GM23338 (cell line): ENCODE measurements around the gene OR5K1. TPM values are rescaled to one million over a fixed set of nuclear protein-coding genes. Genes with fewer than 3 reads are reported as not detected.

Experiments used
- ATAC-seq: fragments of 200-7000 bp; cut with Tn5 transposase; 3 replicates; pipeline ENCODE4 v1.9.1; 2020
- DNase-seq: peaks from one replicate; pipeline ENCODE4 v3.0.0-alpha.2; 2015; ENCODE audit warnings: low spot score
- H2AFZ ChIP-seq: fragments of 200-600 bp; sonication (generic); 2 replicates; pipeline ENCODE4 v1.8.0; 2016; ENCODE audit warnings: antibody characterized with exemption, mild to moderate bottlenecking, moderate library complexity
- H3F3A ChIP-seq: fragments of 200-600 bp; sonication (generic); replicated peaks from 2 replicates; pipeline ENCODE4 v1.8.0; 2017; ENCODE audit warnings: antibody characterized with exemption, mixed run types, low read depth
- H3K27ac ChIP-seq: fragments of 200-600 bp; sonication (generic); 2 replicates; pipeline ENCODE4 v1.6.1; 2016; ENCODE audit warnings: low read depth
- H3K27me3 ChIP-seq: fragments of 200-600 bp; sonication (generic); 2 replicates; pipeline ENCODE4 v1.8.0; 2016; ENCODE audit warnings: mild to moderate bottlenecking, mixed run types, moderate library complexity; ENCODE audit not compliant: insufficient read depth
- H3K36me3 ChIP-seq: fragments of 200-600 bp; sonication (generic); 2 replicates; pipeline ENCODE4 v1.8.0; 2016; ENCODE audit warnings: mild to moderate bottlenecking; ENCODE audit not compliant: insufficient read depth
- H3K4me1 ChIP-seq: fragments of 200-600 bp; sonication (generic); 2 replicates; pipeline ENCODE4 v1.8.0; 2016; ENCODE audit warnings: mild to moderate bottlenecking, moderate library complexity; ENCODE audit not compliant: insufficient read depth
- H3K4me2 ChIP-seq: fragments of 200-600 bp; sonication (generic); 2 replicates; pipeline ENCODE4 v1.7.1; 2017; ENCODE audit warnings: mixed run types
- H3K4me3 ChIP-seq: fragments of 200-600 bp; sonication (generic); 2 replicates; pipeline ENCODE4 v1.6.1; 2016; ENCODE audit warnings: mixed run types
- H3K79me2 ChIP-seq: fragments of 200-600 bp; sonication (generic); replicated peaks from 2 replicates; pipeline ENCODE4 v1.8.0; 2017; ENCODE audit warnings: mild to moderate bottlenecking; ENCODE audit not compliant: insufficient read depth
- H3K9me2 ChIP-seq: fragments of 200-600 bp; sonication (generic); 2 replicates; pipeline ENCODE4 v1.8.0; 2017; ENCODE audit not compliant: insufficient read depth
- H4K20me1 ChIP-seq: fragments of 200-600 bp; sonication (generic); replicated peaks from 2 replicates; pipeline ENCODE4 v1.8.0; 2017; ENCODE audit warnings: mild to moderate bottlenecking; ENCODE audit not compliant: insufficient read depth
- H3K27ac Mint-ChIP-seq: 2 replicates; pipeline ENCODE4 v1.8.0; 2020; ENCODE audit warnings: inconsistent platforms, mild to moderate bottlenecking, moderate library complexity, mixed read lengths
- H3K27me3 Mint-ChIP-seq: 3 replicates; pipeline ENCODE4 v1.8.0; 2022; ENCODE audit warnings: low read depth, mild to moderate bottlenecking, moderate library complexity, mixed read lengths, inconsistent platforms; ENCODE audit not compliant: insufficient read depth, poor library complexity
- H3K36me3 Mint-ChIP-seq: 3 replicates; pipeline ENCODE4 v1.8.0; 2021; ENCODE audit warnings: low read depth, mild to moderate bottlenecking, inconsistent platforms, moderate library complexity, mixed read lengths
- H3K4me1 Mint-ChIP-seq: 3 replicates; pipeline ENCODE4 v1.8.0; 2020; ENCODE audit warnings: mild to moderate bottlenecking, inconsistent platforms, mixed read lengths
- H3K4me3 Mint-ChIP-seq: 3 replicates; pipeline ENCODE4 v1.8.0; 2021; ENCODE audit warnings: moderate library complexity, mild to moderate bottlenecking, inconsistent platforms, mixed read lengths
- H3K9me3 Mint-ChIP-seq: 3 replicates; pipeline ENCODE4 v1.8.0; 2020; ENCODE audit warnings: moderate library complexity, mild to moderate bottlenecking, inconsistent platforms, mixed read lengths
- CREB1 ChIP-seq: fragments of 250-450 bp; sonication (Bioruptor Pico); IDR thresholded peaks from 2 replicates; pipeline ENCODE4 v1.5.0; 2020; ENCODE audit warnings: low read depth, mild to moderate bottlenecking, moderate library complexity
- EZH2 ChIP-seq: fragments of 200-600 bp; sonication (generic); IDR thresholded peaks from one replicate; pipeline ENCODE4 v1.8.0; 2017; ENCODE audit warnings: antibody characterized with exemption, mild to moderate bottlenecking, low read depth; ENCODE audit not compliant: unreplicated experiment
- EZH2phosphoT487 ChIP-seq: fragments of 200-600 bp; sonication (generic); IDR thresholded peaks from one replicate; pipeline ENCODE4 v1.8.1; 2018; ENCODE audit warnings: antibody characterized with exemption; ENCODE audit not compliant: unreplicated experiment
- JUNB ChIP-seq: IDR thresholded peaks from one replicate; pipeline ENCODE4 v1.6.1; 2016; ENCODE audit warnings: antibody characterized with exemption; ENCODE audit not compliant: unreplicated experiment
- NANOG ChIP-seq: IDR thresholded peaks from 2 replicates; pipeline ENCODE4 v1.6.1; 2016; ENCODE audit warnings: antibody characterized with exemption, borderline replicate concordance
- POLR2AphosphoS5 ChIP-seq: IDR thresholded peaks from 2 replicates; pipeline ENCODE4 v1.6.1; 2016; ENCODE audit warnings: antibody characterized with exemption, low read depth
- STAT1 ChIP-seq: IDR thresholded peaks from one replicate; pipeline ENCODE4 v1.6.1; 2016; ENCODE audit warnings: antibody characterized with exemption; ENCODE audit not compliant: unreplicated experiment
- ZNF331 ChIP-seq: fragments of 250-450 bp; sonication (Bioruptor Pico); IDR thresholded peaks from 2 replicates; pipeline ENCODE4 v1.5.0; 2020; ENCODE audit warnings: low read depth, mild to moderate bottlenecking, moderate library complexity
- polyA plus RNA-seq: library from polyadenylated mRNA; unstranded; fragments of >200 nt; fragmentation: Nextera tagmentation; extraction: Ambion mirVana; gene quantifications from 2 replicates; pipeline ENCODE4 v1.2.1, GENCODE V29; 2016
- total RNA-seq: library from RNA; depleted of rRNA; stranded (reverse); fragments of >200 nt; shearing (Covaris generic); gene quantifications from 2 replicates; pipeline ENCODE4 v1.2.3, GENCODE V29; 2014
- TF ChIP-seq, protein P1 (sequence below): IDR thresholded peaks from one replicate; pipeline ENCODE4 v1.6.1; 2018; ENCODE audit warnings: antibody characterized with exemption; ENCODE audit not compliant: unreplicated experiment
- TF ChIP-seq, protein P2 (sequence below), 2 experiments: fragments of 200-600 bp in 1 of 2; sonication (generic) in 1 of 2; conservative IDR thresholded peaks; 2 replicates each; pipeline versions ENCODE4 v1.5.1 to v1.6.1; 2016 to 2017; ENCODE audit warnings: antibody characterized with exemption in 2 of 2, low read depth in 2 of 2, mild to moderate bottlenecking in 2 of 2, moderate library complexity in 1 of 2
- TF ChIP-seq, protein P3 (sequence below): IDR thresholded peaks from 2 replicates; pipeline ENCODE4 v1.6.1; 2016; ENCODE audit warnings: antibody characterized with exemption

OR5K1 gene
- total and polyA plus RNA-seq, 2 experiments from 2014 or later, result not detected

DNA sequence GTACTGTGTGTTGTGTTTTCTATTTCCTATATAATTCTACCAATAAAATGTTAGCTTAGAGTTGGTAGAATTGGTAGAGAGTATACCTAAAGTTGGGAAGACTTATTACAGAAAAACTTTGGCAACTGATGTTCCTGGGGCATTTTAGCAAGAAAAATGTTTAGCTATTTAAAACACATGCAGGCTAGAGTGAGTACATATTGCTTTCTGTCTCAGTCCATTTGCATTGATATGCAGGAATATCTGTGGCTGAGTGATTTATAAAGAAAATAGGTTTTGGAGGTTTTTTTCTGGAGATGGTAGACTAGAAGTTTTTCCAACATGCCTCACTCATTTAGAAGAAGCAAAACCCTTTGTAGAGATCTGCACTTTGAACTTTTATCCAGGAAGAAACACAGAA is 30.4 kb upstream of the OR5K1 start:
- Histone ChIP-seq H3F3A (no peaks in the 10 kb centered on the region), H2AFZ (no peak overlapping the region), H3K27ac (no peak overlapping the region), H3K9me2 (peaks cover 9% of the 10 kb centered on the region), H3K4me3 (no peak overlapping the region), H3K4me2 (no peak overlapping the region), H3K79me2 (no peaks in the 10 kb centered on the region), H3K4me1 (no peaks in the 10 kb centered on the region), H3K27me3 (no peaks in the 10 kb centered on the region), H4K20me1 (no peaks in the 10 kb centered on the region), H3K36me3 (peaks cover 4% of the 10 kb centered on the region; the same call in 1 of the 2 replicates)
- no peak overlapping the region for H3K27ac Mint-ChIP-seq
- H3K4me3 Mint-ChIP-seq, result no peak overlapping the region
- TF ChIP-seq CREB1 (CRISPR knock-in tag) (no peak), EZH2 (no peak), NANOG (no peak), STAT1 (no peak), ZNF331 (no peak), POLR2AphosphoS5 (no peak)
- TF ChIP-seq, protein P1, sequence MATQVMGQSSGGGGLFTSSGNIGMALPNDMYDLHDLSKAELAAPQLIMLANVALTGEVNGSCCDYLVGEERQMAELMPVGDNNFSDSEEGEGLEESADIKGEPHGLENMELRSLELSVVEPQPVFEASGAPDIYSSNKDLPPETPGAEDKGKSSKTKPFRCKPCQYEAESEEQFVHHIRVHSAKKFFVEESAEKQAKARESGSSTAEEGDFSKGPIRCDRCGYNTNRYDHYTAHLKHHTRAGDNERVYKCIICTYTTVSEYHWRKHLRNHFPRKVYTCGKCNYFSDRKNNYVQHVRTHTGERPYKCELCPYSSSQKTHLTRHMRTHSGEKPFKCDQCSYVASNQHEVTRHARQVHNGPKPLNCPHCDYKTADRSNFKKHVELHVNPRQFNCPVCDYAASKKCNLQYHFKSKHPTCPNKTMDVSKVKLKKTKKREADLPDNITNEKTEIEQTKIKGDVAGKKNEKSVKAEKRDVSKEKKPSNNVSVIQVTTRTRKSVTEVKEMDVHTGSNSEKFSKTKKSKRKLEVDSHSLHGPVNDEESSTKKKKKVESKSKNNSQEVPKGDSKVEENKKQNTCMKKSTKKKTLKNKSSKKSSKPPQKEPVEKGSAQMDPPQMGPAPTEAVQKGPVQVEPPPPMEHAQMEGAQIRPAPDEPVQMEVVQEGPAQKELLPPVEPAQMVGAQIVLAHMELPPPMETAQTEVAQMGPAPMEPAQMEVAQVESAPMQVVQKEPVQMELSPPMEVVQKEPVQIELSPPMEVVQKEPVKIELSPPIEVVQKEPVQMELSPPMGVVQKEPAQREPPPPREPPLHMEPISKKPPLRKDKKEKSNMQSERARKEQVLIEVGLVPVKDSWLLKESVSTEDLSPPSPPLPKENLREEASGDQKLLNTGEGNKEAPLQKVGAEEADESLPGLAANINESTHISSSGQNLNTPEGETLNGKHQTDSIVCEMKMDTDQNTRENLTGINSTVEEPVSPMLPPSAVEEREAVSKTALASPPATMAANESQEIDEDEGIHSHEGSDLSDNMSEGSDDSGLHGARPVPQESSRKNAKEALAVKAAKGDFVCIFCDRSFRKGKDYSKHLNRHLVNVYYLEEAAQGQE, result no peak
- TF ChIP-seq, protein P2, sequence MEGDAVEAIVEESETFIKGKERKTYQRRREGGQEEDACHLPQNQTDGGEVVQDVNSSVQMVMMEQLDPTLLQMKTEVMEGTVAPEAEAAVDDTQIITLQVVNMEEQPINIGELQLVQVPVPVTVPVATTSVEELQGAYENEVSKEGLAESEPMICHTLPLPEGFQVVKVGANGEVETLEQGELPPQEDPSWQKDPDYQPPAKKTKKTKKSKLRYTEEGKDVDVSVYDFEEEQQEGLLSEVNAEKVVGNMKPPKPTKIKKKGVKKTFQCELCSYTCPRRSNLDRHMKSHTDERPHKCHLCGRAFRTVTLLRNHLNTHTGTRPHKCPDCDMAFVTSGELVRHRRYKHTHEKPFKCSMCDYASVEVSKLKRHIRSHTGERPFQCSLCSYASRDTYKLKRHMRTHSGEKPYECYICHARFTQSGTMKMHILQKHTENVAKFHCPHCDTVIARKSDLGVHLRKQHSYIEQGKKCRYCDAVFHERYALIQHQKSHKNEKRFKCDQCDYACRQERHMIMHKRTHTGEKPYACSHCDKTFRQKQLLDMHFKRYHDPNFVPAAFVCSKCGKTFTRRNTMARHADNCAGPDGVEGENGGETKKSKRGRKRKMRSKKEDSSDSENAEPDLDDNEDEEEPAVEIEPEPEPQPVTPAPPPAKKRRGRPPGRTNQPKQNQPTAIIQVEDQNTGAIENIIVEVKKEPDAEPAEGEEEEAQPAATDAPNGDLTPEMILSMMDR (conservative IDR thresholded peaks at IDR 0.05; ENCODE audit: low read depth in 2 of 2), result no peak
- no peak for ATAC-seq
- H3K36me3 Mint-ChIP-seq, result no peaks in the 10 kb centered on the region
- no peaks in the 10 kb centered on the region for H3K4me1 Mint-ChIP-seq
- no peak for DNase-seq
- peaks cover 1% of the 10 kb centered on the region for H3K27me3 Mint-ChIP-seq
- H3K9me3 Mint-ChIP-seq, result peaks cover 15% of the 10 kb centered on the region; the same call in 2 of the 3 replicates

DNA sequence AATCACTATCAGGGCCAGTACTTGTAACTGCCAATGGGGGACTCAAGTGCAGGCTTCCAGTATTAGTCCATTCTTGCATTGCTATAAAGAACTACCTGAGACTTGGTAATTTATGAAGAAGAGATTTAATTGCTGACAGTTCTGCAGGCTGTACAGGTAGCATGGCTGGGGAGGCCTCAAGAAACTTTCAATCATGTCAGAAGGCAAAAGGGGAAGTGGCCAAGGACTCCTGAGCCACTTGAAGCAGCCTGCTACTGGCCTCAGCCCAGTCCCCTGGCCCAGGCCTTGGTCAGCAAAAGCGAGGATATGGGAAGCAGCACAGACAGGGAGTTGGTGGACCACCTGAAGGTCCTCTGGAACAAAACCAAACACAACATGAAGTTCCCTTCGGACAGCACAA is 29.2 kb upstream of the OR5K1 start:
- no peak for DNase-seq
- Histone ChIP-seq H3K79me2 (no peaks in the 10 kb centered on the region), H3K4me2 (no peak overlapping the region), H3K4me3 (no peak overlapping the region), H3K27me3 (no peaks in the 10 kb centered on the region), H3K36me3 (no peaks in the 10 kb centered on the region; the same call in 1 of the 2 replicates), H3K9me2 (peaks cover 9% of the 10 kb centered on the region), H3K4me1 (no peaks in the 10 kb centered on the region), H3F3A (no peaks in the 10 kb centered on the region), H3K27ac (no peak overlapping the region), H2AFZ (no peak overlapping the region), H4K20me1 (no peaks in the 10 kb centered on the region)
- Mint-ChIP-seq H3K4me1 (no peaks in the 10 kb centered on the region), H3K36me3 (no peaks in the 10 kb centered on the region), H3K27ac (no peak overlapping the region), H3K27me3 (no peaks in the 10 kb centered on the region), H3K4me3 (no peak overlapping the region), H3K9me3 (peaks cover 15% of the 10 kb centered on the region; the same call in 2 of the 3 replicates)
- ATAC-seq, result no peak
- no peak for TF ChIP-seq EZH2phosphoT487
- TF ChIP-seq POLR2AphosphoS5, result no peak
- TF ChIP-seq, protein P3, sequence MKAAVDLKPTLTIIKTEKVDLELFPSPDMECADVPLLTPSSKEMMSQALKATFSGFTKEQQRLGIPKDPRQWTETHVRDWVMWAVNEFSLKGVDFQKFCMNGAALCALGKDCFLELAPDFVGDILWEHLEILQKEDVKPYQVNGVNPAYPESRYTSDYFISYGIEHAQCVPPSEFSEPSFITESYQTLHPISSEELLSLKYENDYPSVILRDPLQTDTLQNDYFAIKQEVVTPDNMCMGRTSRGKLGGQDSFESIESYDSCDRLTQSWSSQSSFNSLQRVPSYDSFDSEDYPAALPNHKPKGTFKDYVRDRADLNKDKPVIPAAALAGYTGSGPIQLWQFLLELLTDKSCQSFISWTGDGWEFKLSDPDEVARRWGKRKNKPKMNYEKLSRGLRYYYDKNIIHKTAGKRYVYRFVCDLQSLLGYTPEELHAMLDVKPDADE, result no peak
- no peak for TF ChIP-seq ZNF331
- no peak for TF ChIP-seq CREB1 (CRISPR knock-in tag)
- TF ChIP-seq JUNB, result no peak
